HG02981 (cell line): Measurements from ENCODE around the gene MTMR12.

ENCODE experiments used
- ATAC-seq: cut with Tn5 transposase; IDR thresholded peaks from one replicate; pipeline ENCODE4 v1.9.1; 2021; ENCODE audit warnings: mild to moderate bottlenecking, moderate library complexity; ENCODE audit not compliant: unreplicated experiment

MTMR12 gene

DNA sequence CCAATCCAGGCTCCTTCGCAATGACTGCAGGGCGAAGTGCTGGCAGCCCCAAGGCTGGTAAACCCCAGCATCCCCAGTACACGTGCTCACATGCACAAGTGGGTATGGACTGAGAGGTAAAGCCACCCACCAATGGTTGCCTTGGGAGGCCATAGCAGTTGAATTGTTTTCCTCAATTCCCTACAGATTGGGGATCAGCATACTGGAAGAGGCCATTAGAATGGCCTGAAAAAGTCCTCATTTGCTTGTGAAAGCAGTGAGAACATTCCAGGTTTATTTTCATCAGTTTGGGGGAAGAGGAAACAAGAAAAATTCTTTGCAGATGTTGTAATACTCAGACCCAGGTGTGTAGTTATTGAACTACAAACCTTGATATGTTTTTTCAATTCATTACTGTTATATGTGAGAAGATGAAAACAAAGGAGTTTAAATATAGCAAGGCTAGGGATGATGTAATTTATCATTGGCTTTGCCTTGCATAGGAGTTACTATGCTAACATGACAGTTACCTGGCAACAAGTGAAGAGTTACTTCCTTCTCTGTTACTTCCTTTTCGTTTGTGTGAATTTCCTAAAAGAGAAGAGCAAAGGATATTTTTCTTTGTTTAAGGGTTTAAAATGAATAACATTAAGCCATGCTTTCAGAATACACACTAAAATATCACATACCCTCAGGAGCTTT lies 36.4 kb downstream of the MTMR12 start:
- ATAC-seq: peak; percentile 52

GRCh38 chr5:32275396-32275741 lies 37.4 kb downstream of the MTMR12 start:
- no peak for ATAC-seq

DNA sequence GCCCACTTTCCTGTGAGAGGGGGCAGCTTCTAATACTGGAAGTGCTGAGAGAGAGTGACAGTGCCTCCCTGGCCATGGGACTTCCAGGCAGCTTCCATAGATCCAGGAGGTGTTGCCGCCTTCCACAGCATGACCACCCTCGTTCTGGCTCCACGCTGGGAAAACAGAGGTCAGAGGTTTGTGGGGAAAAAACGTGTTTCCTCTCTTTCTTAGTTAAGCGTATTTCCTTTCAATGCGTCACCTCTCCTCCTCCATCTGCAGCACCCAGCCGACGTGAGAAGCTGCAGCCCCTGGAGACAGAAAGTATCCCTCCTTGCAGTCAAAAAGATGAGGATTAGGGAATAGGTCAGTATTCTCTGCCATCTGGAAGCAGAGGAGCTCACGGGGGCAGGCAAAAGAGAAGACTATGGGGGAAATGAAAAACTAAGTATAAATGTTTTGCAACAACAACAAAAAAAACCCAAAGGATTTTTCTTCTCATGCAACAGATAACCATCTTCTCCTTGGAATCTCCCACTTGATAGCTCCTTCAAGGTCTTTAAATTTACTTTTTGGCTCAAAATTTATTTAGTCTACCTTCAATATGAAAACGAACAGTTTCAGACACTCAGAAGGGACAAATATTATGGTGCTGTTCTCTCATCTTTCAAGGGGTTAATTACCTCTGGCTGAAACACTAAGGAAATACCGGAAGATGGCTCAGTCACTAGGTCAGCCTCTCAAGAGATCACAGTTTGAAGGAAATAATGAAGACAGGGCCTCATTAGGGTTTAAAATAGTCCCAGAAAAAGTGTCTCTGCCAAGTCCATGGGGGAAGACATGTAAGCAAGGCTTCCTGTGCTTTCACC lies 38.0 kb downstream of the MTMR12 start:
- no peak for ATAC-seq

DNA sequence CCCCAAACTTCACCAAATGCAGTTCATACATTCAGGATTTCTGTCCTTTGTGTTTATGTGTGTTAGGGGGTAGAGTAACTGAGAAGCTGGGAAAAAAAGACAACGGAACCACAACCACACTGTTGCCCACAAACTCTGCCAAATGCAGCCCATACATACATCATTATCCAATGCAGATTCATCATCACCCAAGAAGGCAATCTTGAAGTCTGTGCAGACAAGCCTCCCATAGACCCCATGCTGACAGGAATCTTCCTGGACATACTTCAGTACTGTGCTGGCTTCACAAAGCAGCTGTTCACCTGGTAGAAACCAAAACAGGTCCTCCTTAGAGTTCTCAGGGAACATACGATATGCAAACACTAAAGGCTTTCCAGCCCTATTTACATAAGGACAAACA lies 38.9 kb downstream of the MTMR12 start:
- no peak for ATAC-seq

DNA sequence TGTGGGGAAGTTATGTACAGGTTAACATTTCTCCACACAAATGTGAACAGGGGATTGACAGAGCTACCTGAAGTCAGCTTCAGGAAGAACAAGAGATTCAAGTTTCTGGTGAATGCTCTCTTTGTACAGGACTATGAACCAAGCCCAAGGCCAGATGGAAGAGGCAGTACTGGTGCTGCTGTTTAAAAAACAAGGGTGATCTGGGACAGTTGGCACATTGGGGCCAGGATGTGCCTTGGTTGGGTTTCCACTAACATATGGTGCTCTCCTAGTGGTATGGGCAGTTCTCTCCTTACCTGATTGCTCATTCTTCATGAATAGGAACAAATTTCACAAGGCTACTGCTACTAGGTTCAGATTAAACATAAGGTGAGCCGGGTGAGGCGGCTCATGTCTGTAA lies 40.0 kb downstream of the MTMR12 start:
- ATAC-seq: no peak

- no peak for ATAC-seq
Measured at GRCh38 chr5:32270946-32271345, 41.8 kb downstream of the MTMR12 start.

- no peak for ATAC-seq
Measured at GRCh38 chr5:32270178-32270577, 42.6 kb downstream of the MTMR12 start.

DNA sequence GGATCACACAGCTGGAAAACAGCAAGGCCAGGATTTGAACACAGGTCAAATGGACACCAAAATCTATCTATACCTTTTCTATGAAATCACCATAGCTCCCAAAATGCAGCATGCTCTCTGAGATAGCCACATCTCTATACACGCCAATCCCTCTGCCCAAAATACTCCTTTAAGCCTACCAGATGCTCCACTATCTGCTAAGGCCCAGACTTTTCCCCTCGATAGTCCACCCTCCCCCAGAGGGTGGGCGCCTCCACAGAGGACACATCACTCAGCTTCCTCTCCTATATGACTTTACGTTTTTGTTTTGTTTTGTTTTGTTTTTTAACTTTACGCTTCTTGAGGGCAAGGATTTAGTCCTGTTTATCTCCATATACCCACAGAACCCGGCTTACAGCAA lies 46.8 kb downstream of the MTMR12 start:
- ATAC-seq: no peak

- no peak for ATAC-seq
Measured at GRCh38 chr5:32264957-32265572, 47.7 kb downstream of the MTMR12 start.

GRCh38 chr5:32263684-32264083 lies 49.1 kb downstream of the MTMR12 start:
- no peak for ATAC-seq

DNA sequence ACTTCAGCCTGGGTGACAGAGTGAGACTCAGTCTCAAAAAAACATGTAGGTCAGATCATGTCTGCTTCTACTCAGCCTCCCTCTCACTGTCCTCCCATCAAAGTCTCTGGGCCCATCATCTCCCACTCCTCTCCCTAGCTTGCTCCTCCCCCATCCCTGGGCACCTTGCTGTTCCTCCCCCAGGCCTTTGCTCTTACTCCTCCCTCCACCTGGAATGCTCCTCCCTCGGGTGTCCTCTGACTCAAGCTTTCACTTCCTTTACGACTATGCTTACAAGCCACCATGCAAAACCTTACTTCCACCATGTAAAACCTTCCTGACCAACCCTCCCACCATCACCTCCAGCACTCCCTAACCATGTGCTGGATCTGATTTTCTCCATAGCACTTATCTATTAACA lies 51.5 kb downstream of the MTMR12 start:
- peak; percentile 90 for ATAC-seq

DNA sequence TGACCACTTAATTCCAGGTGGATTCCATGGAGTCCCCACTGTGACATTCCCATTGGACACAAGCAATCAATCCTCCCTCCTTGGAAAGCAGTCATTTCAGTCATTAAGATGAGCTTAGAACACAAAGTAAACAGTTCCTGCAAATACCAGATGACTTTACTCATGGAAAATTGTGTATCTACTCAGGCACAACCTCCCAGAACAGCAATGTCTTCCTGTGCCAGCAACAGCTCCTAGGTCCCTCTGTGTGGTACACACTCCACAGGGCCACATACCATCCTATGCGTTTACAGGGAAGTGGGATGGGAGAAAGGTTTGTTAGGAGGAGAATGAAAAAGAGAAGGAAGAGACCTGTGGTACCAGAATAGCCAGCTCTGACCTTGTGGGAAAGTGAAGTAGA lies 53.7 kb downstream of the MTMR12 start:
- no peak for ATAC-seq

DNA sequence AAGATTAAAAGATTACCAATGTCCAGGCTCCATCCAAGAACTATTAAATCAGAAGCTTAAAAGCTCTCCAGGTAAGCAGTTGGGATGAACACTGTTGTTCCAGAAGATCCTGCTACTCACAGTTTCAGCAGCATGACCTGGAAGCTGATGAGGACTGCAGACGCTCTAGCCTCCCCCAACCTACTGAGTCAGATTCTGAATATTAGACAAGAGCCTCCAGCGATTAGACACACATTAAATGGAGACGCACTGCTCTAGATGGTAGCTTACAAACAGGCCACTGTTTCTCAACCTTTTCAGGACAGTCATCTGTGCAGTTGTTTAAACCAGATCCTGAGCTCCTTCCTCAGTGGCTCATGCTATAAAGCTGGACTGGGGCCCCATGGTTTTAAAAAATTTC lies 54.3 kb downstream of the MTMR12 start:
- ATAC-seq: no peak

DNA sequence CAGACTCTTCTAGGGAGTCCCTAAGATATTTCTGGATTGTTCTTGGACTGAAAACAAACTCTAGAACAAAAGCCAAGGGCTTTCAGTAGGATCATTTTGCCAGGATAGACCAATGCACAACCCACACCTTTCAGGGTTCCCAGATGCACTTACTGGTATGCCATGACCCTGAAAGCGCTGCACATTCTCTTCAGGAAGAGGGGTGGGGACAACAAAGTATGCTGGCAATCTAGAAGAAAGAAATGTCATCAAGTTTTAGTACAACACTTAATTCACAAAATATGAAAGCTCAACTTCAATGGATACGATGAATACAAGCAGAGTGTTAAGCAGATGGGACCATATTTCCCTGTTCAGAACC lies 57.2 kb downstream of the MTMR12 start:
- ATAC-seq: no peak

- no peak for ATAC-seq
Measured at GRCh38 chr5:32254881-32255539, 57.7 kb downstream of the MTMR12 start.

DNA sequence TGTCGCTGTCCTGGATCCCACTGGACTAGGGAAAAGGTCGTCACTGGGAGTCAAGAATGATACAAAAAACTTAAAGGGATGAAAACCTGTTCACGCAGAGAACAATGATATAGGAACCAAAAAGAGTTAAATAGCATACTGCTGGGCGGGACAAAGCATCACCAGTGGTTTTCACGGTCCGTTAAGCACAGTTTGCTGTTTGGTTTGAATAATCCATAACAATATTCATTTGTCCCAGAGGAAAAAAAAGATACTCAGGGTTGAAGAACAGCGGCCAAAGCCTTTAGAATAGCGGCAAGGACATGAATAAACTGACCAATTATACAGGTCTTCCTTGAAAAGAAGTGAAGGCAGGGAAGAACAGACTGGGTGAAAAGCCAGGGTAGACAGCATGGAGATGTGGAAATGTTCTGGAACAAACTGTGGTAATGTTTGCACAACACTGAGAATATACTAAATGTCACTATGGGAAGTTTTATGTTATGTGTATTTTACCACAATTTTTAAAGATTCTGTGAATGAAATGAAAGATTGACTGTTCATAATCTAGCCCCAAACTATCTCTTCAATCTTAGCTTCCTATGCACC lies 60.8 kb downstream of the MTMR12 start:
- no peak for ATAC-seq

DNA sequence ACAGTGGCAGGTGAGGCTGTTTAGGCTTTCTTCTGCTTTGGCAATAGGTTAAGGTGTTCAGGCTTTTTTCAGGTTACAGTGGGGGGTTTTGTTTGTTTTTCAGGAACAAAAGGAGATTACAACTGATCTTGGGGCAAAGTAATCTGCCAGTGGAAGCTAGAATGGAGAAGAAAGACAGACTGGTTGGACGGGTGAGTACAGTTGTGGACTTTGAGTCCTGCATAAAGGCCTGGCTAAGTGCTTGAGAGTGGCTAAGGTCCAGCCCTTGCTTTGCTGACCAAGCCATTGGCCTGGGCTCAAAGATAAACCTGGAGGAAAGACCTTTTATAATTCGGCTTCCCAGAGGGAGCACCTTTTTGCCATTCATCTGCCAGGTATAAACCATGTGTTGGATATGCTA lies 63.1 kb downstream of the MTMR12 start:
- ATAC-seq: no peak

GRCh38 chr5:32245742-32246141 lies 67.0 kb downstream of the MTMR12 start:
- no peak for ATAC-seq

- no peak for ATAC-seq
Measured at GRCh38 chr5:32244017-32244416, 68.7 kb downstream of the MTMR12 start.

DNA sequence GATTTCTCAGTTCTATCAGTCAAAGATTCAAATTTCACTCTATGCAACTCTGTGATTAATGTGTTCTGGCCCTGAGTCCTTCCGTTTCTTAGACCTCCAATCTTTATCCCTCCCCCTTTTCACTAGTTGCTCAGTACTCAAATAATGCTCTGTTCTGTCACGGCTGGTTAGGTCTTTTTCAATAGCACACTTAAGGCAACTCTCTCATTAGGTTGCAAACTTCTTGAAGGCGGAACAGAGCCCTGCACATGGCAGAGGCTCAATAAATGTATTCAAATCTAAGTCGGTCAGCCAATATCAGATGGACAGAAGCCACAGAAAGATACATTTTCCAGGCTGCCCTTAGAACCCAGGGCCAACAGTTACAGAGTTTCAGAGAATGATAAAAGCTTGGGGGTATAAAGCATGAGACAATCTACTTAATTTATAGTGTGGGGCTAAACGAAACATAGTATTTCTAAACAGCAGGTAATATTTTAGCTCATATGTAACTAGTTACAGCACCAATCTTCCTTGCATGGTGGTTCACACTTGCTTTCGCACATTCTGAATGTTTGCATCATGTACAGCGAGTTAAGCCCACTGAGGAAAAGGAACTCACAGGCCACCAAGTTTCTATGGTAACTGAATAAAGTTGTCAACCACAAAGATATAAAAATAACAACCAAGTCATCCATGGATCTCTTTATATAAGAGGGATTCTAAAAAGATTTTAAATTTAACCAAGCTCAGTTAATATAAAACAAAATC lies 71.5 kb downstream of the MTMR12 start:
- ATAC-seq: no peak

DNA sequence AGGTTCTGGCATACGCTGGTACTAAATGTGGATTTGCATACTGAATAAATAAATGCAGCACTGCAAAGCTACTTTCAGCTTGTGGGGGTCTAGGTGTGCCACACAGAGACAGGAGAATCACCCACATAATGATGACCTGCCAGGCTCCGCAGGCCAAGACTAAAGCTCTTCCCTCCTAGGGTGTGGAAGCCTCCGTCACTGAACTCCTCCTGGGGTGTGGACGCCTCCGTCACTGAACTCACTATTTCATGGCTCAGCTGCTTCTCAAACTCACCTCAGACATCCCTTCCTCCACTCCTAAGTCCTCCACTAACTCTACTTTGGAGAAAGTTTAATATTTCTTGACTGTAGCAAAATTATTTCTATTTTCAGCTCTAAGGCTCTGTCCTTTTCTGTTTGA lies 73.4 kb downstream of the MTMR12 start:
- no peak for ATAC-seq
